Measurements from ENCODE around the gene CCBE1. TPM values are rescaled to one million over a fixed set of nuclear protein-coding genes. Genes with fewer than 3 reads are reported as not detected.

The CCBE1 gene
- total RNA-seq, 1 donor from 2014 or later, result 6.4 TPM

- Histone ChIP-seq H3K79me2 (ENCODE audit: low read depth) (no peaks in the 10 kb centered on the region), H3K9me3 (ENCODE audit: low read depth) (no peaks in the 10 kb centered on the region), H3K4me2 (no peak overlapping the region), H3F3A (ENCODE audit: low read depth) (peaks cover 10% of the 10 kb centered on the region), H3K9ac (no peak overlapping the region), H3K27ac (no peak overlapping the region), H4K20me1 (ENCODE audit: low read depth) (no peaks in the 10 kb centered on the region), H3K4me1 (no peaks in the 10 kb centered on the region), H2AFZ (replicated peaks) (no peak overlapping the region), H3K4me3 (no peak overlapping the region), H3K36me3 (no peaks in the 10 kb centered on the region), H3K27me3 (no peaks in the 10 kb centered on the region)
- Mint-ChIP-seq H3K9me3 (peaks cover 6% of the 10 kb centered on the region), H3K4me1 (peaks cover 2% of the 10 kb centered on the region), H3K36me3 (no peaks in the 10 kb centered on the region), H3K27ac (no peak overlapping the region), H3K27me3 (ENCODE audit: insufficient read depth, low read depth) (peaks cover 6% of the 10 kb centered on the region), H3K4me3 (no peak overlapping the region)
- peak; percentile 64 for DNase-seq (ENCODE audit: low spot score)
- no peak for TF ChIP-seq EZH2phosphoT487 (IDR thresholded peaks at IDR 0.05)
- TF ChIP-seq CTCF (IDR thresholded peaks at IDR 0.05), result no peak
- TF ChIP-seq EZH2 (IDR thresholded peaks at IDR 0.05), result no peak
Measured at GRCh38 chr18:59446012-59446411, 251.2 kb downstream of the CCBE1 start.

- Histone ChIP-seq H3K36me3 (no peaks in the 10 kb centered on the region), H3K79me2 (ENCODE audit: low read depth) (no peaks in the 10 kb centered on the region), H3K4me1 (peaks cover 13% of the 10 kb centered on the region), H4K20me1 (ENCODE audit: low read depth) (no peaks in the 10 kb centered on the region), H3F3A (ENCODE audit: low read depth) (peaks cover 11% of the 10 kb centered on the region), H2AFZ (replicated peaks) (no peak overlapping the region), H3K9ac (no peak overlapping the region), H3K9me3 (ENCODE audit: low read depth) (no peaks in the 10 kb centered on the region), H3K27me3 (no peaks in the 10 kb centered on the region), H3K4me2 (no peak overlapping the region), H3K27ac (no peak overlapping the region), H3K4me3 (no peak overlapping the region)
- no peak for TF ChIP-seq EZH2 (IDR thresholded peaks at IDR 0.05)
- TF ChIP-seq CTCF (IDR thresholded peaks at IDR 0.05), result no peak
- TF ChIP-seq EZH2phosphoT487 (IDR thresholded peaks at IDR 0.05), result no peak
- Mint-ChIP-seq H3K27ac (no peak overlapping the region), H3K4me1 (peaks cover 16% of the 10 kb centered on the region), H3K4me3 (no peak overlapping the region), H3K36me3 (no peaks in the 10 kb centered on the region), H3K27me3 (ENCODE audit: insufficient read depth, low read depth) (peaks cover 8% of the 10 kb centered on the region), H3K9me3 (peaks cover 6% of the 10 kb centered on the region)
- no peak for DNase-seq (ENCODE audit: low spot score)
Measured at GRCh38 chr18:59437851-59438569, 259.2 kb downstream of the CCBE1 start.

- Histone ChIP-seq H3K4me3 (no peak overlapping the region), H3K4me2 (no peak overlapping the region), H3K27me3 (no peaks in the 10 kb centered on the region), H3K4me1 (no peaks in the 10 kb centered on the region), H3K9ac (no peak overlapping the region), H3K27ac (no peak overlapping the region), H3F3A (ENCODE audit: low read depth) (no peaks in the 10 kb centered on the region), H2AFZ (replicated peaks) (no peak overlapping the region), H3K79me2 (ENCODE audit: low read depth) (no peaks in the 10 kb centered on the region), H3K36me3 (no peaks in the 10 kb centered on the region), H3K9me3 (ENCODE audit: low read depth) (no peaks in the 10 kb centered on the region), H4K20me1 (ENCODE audit: low read depth) (no peaks in the 10 kb centered on the region)
- H3K27me3 Mint-ChIP-seq (ENCODE audit: insufficient read depth, low read depth), result no peaks in the 10 kb centered on the region
- H3K36me3 Mint-ChIP-seq, result no peaks in the 10 kb centered on the region
- no peak overlapping the region for H3K27ac Mint-ChIP-seq
- TF ChIP-seq CTCF (IDR thresholded peaks at IDR 0.05) (no peak), EZH2phosphoT487 (IDR thresholded peaks at IDR 0.05) (no peak), EZH2 (IDR thresholded peaks at IDR 0.05) (no peak)
- no peak for DNase-seq (ENCODE audit: low spot score)
- no peak overlapping the region for H3K4me3 Mint-ChIP-seq
- no peaks in the 10 kb centered on the region for H3K9me3 Mint-ChIP-seq
- peaks cover 2% of the 10 kb centered on the region for H3K4me1 Mint-ChIP-seq
Measured at GRCh38 chr18:59432803-59433597, 264.2 kb downstream of the CCBE1 start.

Data from neural progenitor cell (in vitro differentiated cells).